OCI-LY1 (cell line): Measurements from ENCODE around the gene ATXN1.

ENCODE experiments used
- H2AFZ ChIP-seq: fragments of 200-600 bp; sonication (generic), shearing (Covaris generic); 2 replicates; pipeline ENCODE4 v1.6.0; 2014; ENCODE audit warnings: antibody characterized with exemption, mild to moderate bottlenecking, low read length
- H3F3A ChIP-seq: fragments of 200-600 bp; sonication (generic), shearing (Covaris generic); 2 replicates; pipeline ENCODE4 v1.6.0; 2014; ENCODE audit warnings: mild to moderate bottlenecking, antibody characterized with exemption, low read length, moderate library complexity; ENCODE audit not compliant: insufficient read depth
- H3K27ac ChIP-seq: fragments of 200-600 bp; sonication (generic); 2 replicates; pipeline ENCODE4 v1.5.1; 2014; ENCODE audit warnings: low read length, mixed run types, mild to moderate bottlenecking, low read depth; ENCODE audit not compliant: poor library complexity, severe bottlenecking
- H3K27me3 ChIP-seq: fragments of 200-600 bp; sonication (generic); 2 replicates; pipeline ENCODE4 v1.6.0; 2014; ENCODE audit warnings: antibody characterized with exemption, mild to moderate bottlenecking, low read length, moderate library complexity; ENCODE audit not compliant: insufficient read depth
- H3K36me3 ChIP-seq: fragments of 200-600 bp; sonication (generic); 2 replicates; pipeline ENCODE4 v1.6.1; 2014; ENCODE audit warnings: mild to moderate bottlenecking, antibody characterized with exemption, low read length, moderate library complexity, mixed read lengths; ENCODE audit not compliant: insufficient read depth
- H3K4me1 ChIP-seq: fragments of 200-600 bp; sonication (generic); 2 replicates; pipeline ENCODE4 v1.5.1; 2014; ENCODE audit warnings: mild to moderate bottlenecking, low read length, moderate library complexity; ENCODE audit not compliant: insufficient read depth, severe bottlenecking
- H3K4me2 ChIP-seq: fragments of 200-600 bp; sonication (generic), shearing (Covaris generic); 2 replicates; pipeline ENCODE4 v1.6.1; 2014; ENCODE audit warnings: low read length
- H3K4me3 ChIP-seq: fragments of 200-600 bp; sonication (generic); 2 replicates; pipeline ENCODE4 v1.5.1; 2014; ENCODE audit warnings: low read length, low read depth, mild to moderate bottlenecking, mixed read lengths; ENCODE audit not compliant: poor library complexity, severe bottlenecking
- H3K79me2 ChIP-seq: fragments of 200-600 bp; shearing (Covaris generic); 2 replicates; pipeline ENCODE4 v1.6.1; 2016; ENCODE audit warnings: mixed run types, low read length, mixed read lengths; ENCODE audit not compliant: insufficient read depth
- H3K9ac ChIP-seq: fragments of 200-600 bp; sonication (generic), shearing (Covaris generic); 2 replicates; pipeline ENCODE4 v1.6.1; 2014; ENCODE audit warnings: mild to moderate bottlenecking, low read length, mixed read lengths
- H3K9me2 ChIP-seq: fragments of 200-600 bp; sonication (generic), shearing (Covaris generic); 2 replicates; pipeline ENCODE4 v1.6.1; 2014; ENCODE audit warnings: low read depth, mild to moderate bottlenecking, low read length, mixed read lengths
- H3K9me3 ChIP-seq: fragments of 200-600 bp; shearing (Covaris generic); 2 replicates; pipeline ENCODE4 v1.6.1; 2014; ENCODE audit warnings: low read length, mixed read lengths
- H4K20me1 ChIP-seq: fragments of 200-600 bp; sonication (generic), shearing (Covaris generic); 2 replicates; pipeline ENCODE4 v1.6.0; 2016; ENCODE audit warnings: mild to moderate bottlenecking, low read length; ENCODE audit not compliant: insufficient read depth
- CTCF ChIP-seq: fragments of 200-600 bp; sonication (generic), shearing (Covaris generic); IDR thresholded peaks from 2 replicates; pipeline ENCODE4 v1.5.1; 2017; ENCODE audit warnings: mild to moderate bottlenecking, antibody characterized with exemption, low read length, moderate library complexity, mixed read lengths
- EZH2 ChIP-seq: fragments of 200-600 bp; sonication (generic), shearing (Covaris generic); IDR thresholded peaks from 2 replicates; pipeline ENCODE4 v1.8.0; 2017; ENCODE audit warnings: borderline replicate concordance, mixed run types, mild to moderate bottlenecking, antibody characterized with exemption, low read length, moderate library complexity, mixed read lengths

The ATXN1 gene

GRCh38 chr6:16498237-16498636 is 263.0 kb downstream of the ATXN1 start:
- H3K9ac ChIP-seq, result no peak overlapping the region
- H3K79me2 ChIP-seq, result no peaks in the 10 kb centered on the region
- H3K4me3 ChIP-seq, result no peak overlapping the region
- no peak overlapping the region for H3K4me2 ChIP-seq
- no peaks in the 10 kb centered on the region for H3K9me3 ChIP-seq
- H3F3A ChIP-seq, result no peaks in the 10 kb centered on the region
- H3K36me3 ChIP-seq, result no peaks in the 10 kb centered on the region
- H2AFZ ChIP-seq, result no peak overlapping the region
- H3K27ac ChIP-seq, result no peak overlapping the region
- H3K9me2 ChIP-seq, result no peaks in the 10 kb centered on the region
- H4K20me1 ChIP-seq, result no peaks in the 10 kb centered on the region
- H3K4me1 ChIP-seq, result no peaks in the 10 kb centered on the region
- no peaks in the 10 kb centered on the region for H3K27me3 ChIP-seq
- TF ChIP-seq EZH2, result no peak
- TF ChIP-seq CTCF, result no peak

GRCh38 chr6:16496991-16497801 is 264.1 kb downstream of the ATXN1 start:
- H3F3A ChIP-seq, result no peaks in the 10 kb centered on the region
- no peak overlapping the region for H3K4me2 ChIP-seq
- no peaks in the 10 kb centered on the region for H3K36me3 ChIP-seq
- H3K9me2 ChIP-seq, result no peaks in the 10 kb centered on the region
- H3K9me3 ChIP-seq, result no peaks in the 10 kb centered on the region
- H3K4me3 ChIP-seq, result no peak overlapping the region
- H3K27ac ChIP-seq, result no peak overlapping the region
- no peak overlapping the region for H3K9ac ChIP-seq
- no peak for TF ChIP-seq EZH2
- no peak for TF ChIP-seq CTCF
- no peaks in the 10 kb centered on the region for H3K79me2 ChIP-seq
- H2AFZ ChIP-seq, result no peak overlapping the region
- H3K4me1 ChIP-seq, result no peaks in the 10 kb centered on the region
- H4K20me1 ChIP-seq, result no peaks in the 10 kb centered on the region
- H3K27me3 ChIP-seq, result no peaks in the 10 kb centered on the region

GRCh38 chr6:16496210-16496609 is 265.1 kb downstream of the ATXN1 start:
- no peaks in the 10 kb centered on the region for H3K9me3 ChIP-seq
- no peaks in the 10 kb centered on the region for H4K20me1 ChIP-seq
- H3K27ac ChIP-seq, result no peak overlapping the region
- TF ChIP-seq EZH2, result no peak
- no peak for TF ChIP-seq CTCF
- H2AFZ ChIP-seq, result no peak overlapping the region
- H3F3A ChIP-seq, result no peaks in the 10 kb centered on the region
- no peak overlapping the region for H3K9ac ChIP-seq
- H3K4me1 ChIP-seq, result no peaks in the 10 kb centered on the region
- no peak overlapping the region for H3K4me2 ChIP-seq
- no peaks in the 10 kb centered on the region for H3K36me3 ChIP-seq
- H3K9me2 ChIP-seq, result no peaks in the 10 kb centered on the region
- no peaks in the 10 kb centered on the region for H3K79me2 ChIP-seq
- no peaks in the 10 kb centered on the region for H3K27me3 ChIP-seq
- H3K4me3 ChIP-seq, result no peak overlapping the region
